Midbrain (tissue), 1 donor: Measurements from ENCODE around the gene CASP5.
"Not testable (repeated sequence)": the region's sequence is repeated elsewhere in the genome, so short reads cannot be mapped to it uniquely, and the experiment has no call there.

Experiments used
- DNase-seq: peaks from one replicate; lab custom pipeline; 2025; lab: John Stamatoyannopoulos, UW

CASP5 gene

GRCh38 chr11:105023003-105023402, at the start of gene CASP5:
CASP5 (minus strand) TSS chr11:105023168; CDS start chr11:105023136, 32 bp downstream.
- DNase-seq = no peak

DNA sequence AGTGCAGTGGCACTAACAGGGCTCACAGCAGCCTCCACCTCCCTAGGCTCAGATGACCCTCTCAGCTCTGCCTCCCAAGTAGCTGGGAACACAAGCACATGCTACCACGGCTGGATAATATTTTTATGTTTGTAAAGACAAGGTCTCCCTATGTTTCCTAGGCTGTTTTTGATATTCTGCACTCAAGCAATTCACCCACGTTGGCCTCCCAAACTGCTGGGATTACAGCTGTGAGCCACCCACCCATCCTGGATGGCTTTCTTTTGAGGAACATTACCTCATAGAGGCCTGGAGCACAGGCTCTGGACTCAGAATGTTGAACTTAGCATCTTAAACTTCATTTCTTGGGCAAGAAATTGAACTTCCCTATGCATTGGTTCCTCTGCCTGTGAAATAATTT, 49.1 kb upstream of the CASP5 start:
- not testable (repeated sequence) for DNase-seq

DNA sequence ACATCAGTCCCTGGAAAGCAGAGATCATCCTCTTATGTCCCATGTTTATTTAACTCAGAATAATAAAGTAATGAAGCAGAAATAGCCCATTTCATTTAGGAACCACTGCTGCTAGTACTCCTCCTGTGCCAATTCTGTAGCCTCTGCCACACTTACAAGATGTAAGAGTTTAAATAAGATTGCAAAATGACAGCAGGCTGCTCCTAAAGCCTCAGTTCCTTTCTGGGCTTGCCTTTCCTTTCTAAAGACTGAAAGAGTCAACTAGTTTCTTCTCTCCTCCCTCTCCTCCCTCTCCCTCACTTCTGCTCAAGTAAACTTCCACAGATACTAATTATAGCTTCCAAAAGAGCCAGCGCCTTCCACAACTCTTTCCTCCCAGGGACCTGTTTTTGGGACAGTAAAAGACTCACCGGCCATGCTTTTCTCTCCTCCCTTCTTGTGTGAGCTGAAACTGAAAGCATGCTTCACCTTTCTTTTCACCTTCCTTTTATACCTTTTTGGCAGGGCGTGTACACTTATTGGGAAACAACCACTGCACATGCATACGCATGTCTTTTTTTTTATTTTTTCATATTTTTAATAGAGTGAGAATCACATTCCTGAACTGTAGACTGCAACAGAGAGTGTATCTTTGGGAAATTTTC, 48.2 kb upstream of the CASP5 start:
- no peak for DNase-seq

GRCh38 chr11:105070306-105070705, 47.3 kb upstream of the CASP5 start:
- DNase-seq = no peak

- not testable (repeated sequence) for DNase-seq
Observed at GRCh38 chr11:105069749-105070148, 46.8 kb upstream of the CASP5 start.

- not testable (repeated sequence) for DNase-seq
Observed at GRCh38 chr11:105063245-105063941, 40.4 kb upstream of the CASP5 start.

GRCh38 chr11:105057432-105057831, 34.5 kb upstream of the CASP5 start:
- DNase-seq = no peak

DNA sequence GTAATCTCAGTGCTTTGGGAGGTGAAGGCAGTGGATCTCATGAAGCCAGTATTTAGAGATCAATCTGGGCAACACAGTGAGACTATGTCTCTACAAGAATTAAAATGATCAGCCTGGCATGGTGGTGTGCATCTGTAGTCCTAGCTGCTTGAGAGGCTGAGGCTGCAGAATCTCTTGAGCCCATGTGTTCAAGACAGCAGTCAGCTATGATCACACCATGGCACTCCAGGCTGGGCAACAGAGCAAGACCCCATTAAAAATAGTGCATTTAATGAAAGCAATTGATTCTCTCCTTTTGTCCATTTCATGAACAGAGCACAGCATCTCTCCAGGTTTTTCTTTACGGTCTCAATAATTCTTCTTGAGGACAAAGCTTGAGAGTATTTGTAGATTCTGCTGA, 33.5 kb upstream of the CASP5 start:
- DNase-seq = no peak

- no peak for DNase-seq
Observed at GRCh38 chr11:105054723-105055493, 31.9 kb upstream of the CASP5 start.

- DNase-seq = no peak
Observed at GRCh38 chr11:105052487-105052886, 29.5 kb upstream of the CASP5 start.

DNA sequence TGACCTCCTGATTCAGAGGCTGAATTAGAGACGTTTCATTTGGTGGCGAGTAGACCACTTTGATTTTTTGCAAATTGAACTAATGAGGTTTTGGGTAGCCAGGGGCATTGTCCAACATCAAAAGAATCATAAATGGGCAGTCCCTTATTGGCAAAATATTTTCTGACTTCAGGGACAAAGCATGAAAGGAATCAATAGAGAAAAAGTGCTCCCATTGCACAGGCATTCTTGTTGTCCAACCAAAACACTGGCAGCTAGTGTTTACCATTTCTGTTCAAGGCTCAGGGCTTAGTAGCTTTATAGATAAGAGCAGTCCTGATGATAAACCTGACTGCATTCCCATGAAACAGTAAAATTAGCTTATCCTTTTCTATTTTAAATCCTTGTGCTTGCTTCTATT, 28.6 kb upstream of the CASP5 start:
- DNase-seq = no peak

GRCh38 chr11:105049481-105049880, 26.5 kb upstream of the CASP5 start:
- no peak for DNase-seq

GRCh38 chr11:105046898-105047579, 24.1 kb upstream of the CASP5 start:
- no peak for DNase-seq

GRCh38 chr11:105045676-105046296, 22.8 kb upstream of the CASP5 start:
- no peak for DNase-seq

- DNase-seq = not testable (repeated sequence)
Observed at GRCh38 chr11:105044557-105045524, 21.9 kb upstream of the CASP5 start, which contains the start of gene CARD16. CARD16 (minus strand) TSS chr11:105045335; CDS start chr11:105045297, 38 bp downstream.

DNA sequence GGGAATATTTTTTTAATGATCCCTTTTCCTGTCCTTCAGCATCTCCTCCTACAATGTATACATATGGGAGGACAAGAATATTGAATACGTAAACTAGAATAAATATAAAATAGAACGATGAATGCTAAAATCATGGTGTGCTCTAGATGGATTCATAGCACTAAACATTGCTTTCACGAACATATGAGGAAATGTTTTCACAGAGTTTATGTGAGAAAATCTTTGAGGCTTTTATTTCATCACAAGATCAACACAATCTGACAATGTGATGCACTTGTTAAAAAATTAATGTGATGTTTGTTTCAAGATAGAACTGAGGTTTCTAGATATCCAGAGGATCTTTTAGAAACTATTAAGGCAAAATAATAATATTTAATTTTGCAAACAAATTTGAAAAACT, 19.2 kb upstream of the CASP5 start:
- DNase-seq = no peak

DNA sequence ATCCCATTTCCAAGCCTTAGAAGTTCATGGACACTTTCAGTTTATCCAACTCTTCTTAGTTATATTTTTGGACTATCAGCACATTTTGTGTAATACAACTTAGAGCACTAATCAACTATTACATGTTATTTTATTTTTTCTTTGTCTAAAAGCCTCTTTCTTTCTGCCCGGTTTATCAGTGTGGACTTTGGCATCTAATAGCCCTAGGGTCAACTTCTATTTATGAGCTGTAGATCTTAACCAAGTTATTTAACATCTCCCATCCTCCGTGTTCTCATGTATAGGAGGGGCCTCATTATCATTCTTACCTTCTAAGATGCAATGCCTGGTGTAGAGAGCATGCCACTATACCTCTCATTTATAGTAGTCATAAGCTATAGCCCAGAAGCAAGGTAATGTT, 17.7 kb upstream of the CASP5 start:
- DNase-seq = no peak

GRCh38 chr11:105034813-105035620, 12.0 kb upstream of the CASP5 start, which contains the start of gene CASP1:
CASP1 (minus strand) TSS chr11:105035144; CDS start chr11:105035113, 31 bp downstream.
- DNase-seq = no peak

DNA sequence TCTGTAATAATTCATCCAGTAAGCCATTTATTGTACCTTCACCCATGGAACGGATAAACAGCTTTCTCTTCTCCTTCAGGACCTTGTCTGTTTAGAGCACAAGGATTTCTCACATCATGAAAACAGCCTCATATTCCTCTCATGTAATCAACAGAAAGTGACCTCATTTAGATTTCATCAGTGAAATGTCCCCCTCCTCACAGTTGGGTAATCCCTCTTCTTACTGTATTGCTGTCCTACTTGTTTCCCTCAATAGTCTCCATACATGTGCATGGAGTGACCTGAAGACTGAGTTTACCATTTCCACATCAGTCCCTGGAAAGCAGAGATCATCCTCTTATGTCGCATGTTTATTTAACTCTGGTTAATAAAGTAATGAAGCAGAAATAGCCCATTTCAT, 11.4 kb upstream of the CASP5 start:
- DNase-seq = not testable (repeated sequence)

- no peak for DNase-seq
Observed at GRCh38 chr11:105033781-105034180, 10.8 kb upstream of the CASP5 start.
